Esophagus muscularis mucosa (tissue), 4 donors: ENCODE data around the gene PTPA. TPM values are rescaled to one million over a fixed set of nuclear protein-coding genes. Genes with fewer than 3 reads are reported as not detected.
A peak's percentile ranks its signal among the peaks of the same experiment; 100 is the strongest.

Source experiments
- DNase-seq: peaks from one replicate; pipeline ENCODE4 v3.0.0-alpha.2; 2017; ENCODE audit errors: extremely low spot score
- H3K27ac ChIP-seq, 4 donors: fragments of 200-600 bp; sonication (generic); replicated peaks in 1 of 4; 1 replicate in 3 of 4; 2 replicates in 1 of 4; pipeline ENCODE4 v1.5.1; 2016 to 2019; ENCODE audit warnings: mild to moderate bottlenecking in 1 of 4
- H3K27me3 ChIP-seq, 4 donors: fragments of 200-600 bp; sonication (generic); one replicate each; pipeline versions ENCODE4 v1.5.1 to v1.6.0; 2016 to 2019
- H3K36me3 ChIP-seq, 4 donors: fragments of 200-600 bp; sonication (generic); one replicate each; pipeline ENCODE4 v1.5.1; 2016 to 2019
- H3K4me1 ChIP-seq, 4 donors: fragments of 200-600 bp; sonication (generic); one replicate each; pipeline ENCODE4 v1.5.1; 2016 to 2019
- H3K4me3 ChIP-seq, 4 donors: fragments of 200-600 bp; sonication (generic); 1 replicate in 2 of 4; 2 replicates in 2 of 4; pipeline ENCODE4 v1.5.1; 2016 to 2019; ENCODE audit warnings: mild to moderate bottlenecking in 4 of 4, moderate library complexity in 1 of 4
- H3K9me3 ChIP-seq, 4 donors: fragments of 200-600 bp; sonication (generic); 1 replicate in 3 of 4; 2 replicates in 1 of 4; pipeline ENCODE4 v1.5.1; 2016 to 2019
- CTCF ChIP-seq, 3 experiments: fragments of 200-600 bp in 2 of 3; fragments of 450-650 bp in 1 of 3; sonication (generic) in 2 of 3; IDR thresholded peaks; one replicate each; pipeline ENCODE4 v1.5.1; 2017 to 2019; ENCODE audit warnings: antibody characterized with exemption in 3 of 3, mild to moderate bottlenecking in 2 of 3, moderate library complexity in 1 of 3
- EP300 ChIP-seq: sonication (generic); formaldehyde crosslinking; IDR thresholded peaks from one replicate; pipeline ENCODE4 v1.6.1; 2017; ENCODE audit warnings: antibody characterized with exemption
- POLR2A ChIP-seq: fragments of 450-650 bp; IDR thresholded peaks from one replicate; pipeline ENCODE4 v1.6.1; 2017; ENCODE audit warnings: antibody characterized with exemption, moderate library complexity, mild to moderate bottlenecking, low read depth
- POLR2AphosphoS5 ChIP-seq, 2 donors: sonication (generic); formaldehyde crosslinking; IDR thresholded peaks; one replicate each; pipeline ENCODE4 v1.6.1; 2017; ENCODE audit warnings: antibody characterized with exemption in 2 of 2
- WGBS: methylation state at CpG from one replicate; pipeline ENCODE4 v1.1.5; 2018; 5-methylcytosine and 5-hydroxymethylcytosine counted together
- intact Hi-C: fragments of 100-400 bp; cut with DNase I; formaldehyde crosslinking; loops from one replicate; pipeline ENCODE4 v1.15.1; 2023
- total RNA-seq, 4 donors: library from RNA; depleted of rRNA; stranded (reverse); fragments of >200 nt; gene quantifications; one replicate each; pipeline versions ENCODE4 v1.1.0 to v1.2.1, GENCODE V29; 2016

PTPA gene
- total RNA-seq, 4 donors from 2014 or later: 57.7 to 91.9 (median 77.4) TPM

GRCh38 chr9:129173296-129174101 is 62.3 kb downstream of the PTPA start:
- Histone ChIP-seq H3K9me3 (no peaks in the 10 kb centered on the region), H3K36me3 (peaks cover 0 to 5% (median 0%) of the 10 kb centered on the region in 4 donors), H3K27ac (peak overlapping the region; percentile 91 to 99 (median 94)), H3K4me3 (peak overlapping the region; percentile 69 to 94 (median 88)), H3K4me1 (peaks cover 21 to 41% (median 35%) of the 10 kb centered on the region in 4 donors), H3K27me3 (no peaks in the 10 kb centered on the region)
- TF ChIP-seq EP300 (no peak), POLR2AphosphoS5 (IDR thresholded peaks at IDR 0.05) (no peak), POLR2A (no peak), CTCF (IDR thresholded peaks at IDR 0.05) (no peak)
- no peak for DNase-seq
- intact Hi-C loops: loop anchor here (2.0 kb wide), 3 partner anchors 33 to 437 kb away; no protein-coding TSS in a partner anchor
- 42% methylated on average over 21 of the region's 29 CpGs for WGBS

- Histone ChIP-seq H3K27ac (peak overlapping the region; percentile 91 to 99 (median 94)), H3K9me3 (no peaks in the 10 kb centered on the region), H3K27me3 (no peaks in the 10 kb centered on the region), H3K4me3 (peak overlapping the region; percentile 69 to 94 (median 88)), H3K36me3 (peaks cover 0 to 5% (median 0%) of the 10 kb centered on the region in 4 donors), H3K4me1 (peaks cover 24 to 43% (median 38%) of the 10 kb centered on the region in 4 donors)
- TF ChIP-seq POLR2AphosphoS5 (IDR thresholded peaks at IDR 0.05): peak; percentile 80 to 87
- peak; percentile 97 to 98 (median 98) for TF ChIP-seq CTCF (IDR thresholded peaks at IDR 0.05)
- no peak for TF ChIP-seq EP300
- no peak for TF ChIP-seq POLR2A
- 0% methylated on average over 12 of the region's 55 CpGs for WGBS
- intact Hi-C loops: loop anchor here (2.0 kb wide), 3 partner anchors 33 to 437 kb away; no protein-coding TSS in a partner anchor
- DNase-seq: peak; percentile 98
Measured at GRCh38 chr9:129174102-129174723, 63.0 kb downstream of the PTPA start.

- Histone ChIP-seq H3K4me3 (peak overlapping the region; percentile 69 to 94 (median 88)), H3K36me3 (peaks cover 0 to 5% (median 0%) of the 10 kb centered on the region in 4 donors), H3K9me3 (no peaks in the 10 kb centered on the region), H3K27ac (peak overlapping the region; percentile 91 to 99 (median 94)), H3K4me1 (peaks cover 24 to 43% (median 39%) of the 10 kb centered on the region in 4 donors), H3K27me3 (no peaks in the 10 kb centered on the region)
- TF ChIP-seq POLR2AphosphoS5 (IDR thresholded peaks at IDR 0.05): peak; percentile 61 to 79
- peak in 2 of 3 experiments; percentile 21 to 25 for TF ChIP-seq CTCF (IDR thresholded peaks at IDR 0.05)
- TF ChIP-seq EP300: no peak
- peak; percentile 96 for DNase-seq
- intact Hi-C loops: loop anchor here (2.0 kb wide), 3 partner anchors 34 to 436 kb away; no protein-coding TSS in a partner anchor
- 2% methylated on average over 42 of the region's 53 CpGs for WGBS
Measured at GRCh38 chr9:129174724-129175514, 63.7 kb downstream of the PTPA start.

- TF ChIP-seq POLR2AphosphoS5 (IDR thresholded peaks at IDR 0.05) (no peak), POLR2A (no peak), EP300 (no peak), CTCF (IDR thresholded peaks at IDR 0.05) (no peak)
- Histone ChIP-seq H3K36me3 (peaks cover 0 to 5% (median 0%) of the 10 kb centered on the region in 4 donors), H3K27ac (peak overlapping the region; percentile 91 to 99 (median 94)), H3K4me1 (peaks cover 24 to 43% (median 37%) of the 10 kb centered on the region in 4 donors), H3K4me3 (peak overlapping the region; percentile 69 to 94 (median 88)), H3K27me3 (no peaks in the 10 kb centered on the region), H3K9me3 (no peaks in the 10 kb centered on the region)
- no peak for DNase-seq
- intact Hi-C loops: loop anchor here (2.0 kb wide), 3 partner anchors 35 to 435 kb away; no protein-coding TSS in a partner anchor
- 1% methylated on average over 10 of the region's 10 CpGs for WGBS
Measured at GRCh38 chr9:129175515-129175824, 64.3 kb downstream of the PTPA start.
